ENCODE results near the gene PPME1.

Gene PPME1

GRCh38 chr11:74162681-74163467 is 8.2 kb upstream of the PPME1 start:
- no peak for DNase-seq

DNA sequence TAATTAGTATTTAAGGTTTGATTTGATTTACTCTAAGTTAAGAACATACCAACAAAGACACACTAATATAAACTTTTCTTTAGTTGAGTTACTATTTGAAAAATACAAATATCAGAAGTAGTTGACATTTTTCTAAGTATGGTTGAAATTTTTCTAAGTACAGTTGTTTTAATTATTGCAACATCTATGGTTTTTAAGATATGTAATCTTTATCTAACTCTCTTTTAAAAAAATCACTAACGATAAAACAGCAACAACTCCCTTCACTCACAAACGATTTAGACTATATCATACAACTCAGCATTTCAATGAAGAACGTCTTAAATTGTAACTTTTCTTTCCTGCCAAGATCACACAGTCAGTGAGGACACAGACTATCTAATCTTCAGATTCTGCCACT is 2.3 kb upstream of the PPME1 start:
- DNase-seq: no peak

- peak; percentile 30 for DNase-seq
Observed at GRCh38 chr11:74169738-74170458, 1.2 kb upstream of the PPME1 start.

DNA sequence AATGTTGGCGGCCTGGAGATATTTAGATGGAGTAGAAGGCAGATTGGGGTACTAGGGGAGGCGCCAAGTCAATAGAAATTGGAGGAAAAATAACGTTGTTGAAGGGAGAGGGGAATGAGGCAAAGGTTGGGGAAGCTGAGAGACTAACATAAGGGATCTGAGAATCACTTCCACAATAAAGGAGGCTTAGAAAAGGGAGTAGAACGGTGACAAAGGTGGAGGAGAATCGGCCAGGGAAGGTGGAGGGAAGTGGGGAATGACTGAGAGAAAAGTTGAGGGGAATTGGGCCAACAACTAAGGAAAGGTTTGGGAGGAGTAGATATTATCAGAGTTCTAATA is 510 bp downstream of the PPME1 start:
- DNase-seq: no peak

DNA sequence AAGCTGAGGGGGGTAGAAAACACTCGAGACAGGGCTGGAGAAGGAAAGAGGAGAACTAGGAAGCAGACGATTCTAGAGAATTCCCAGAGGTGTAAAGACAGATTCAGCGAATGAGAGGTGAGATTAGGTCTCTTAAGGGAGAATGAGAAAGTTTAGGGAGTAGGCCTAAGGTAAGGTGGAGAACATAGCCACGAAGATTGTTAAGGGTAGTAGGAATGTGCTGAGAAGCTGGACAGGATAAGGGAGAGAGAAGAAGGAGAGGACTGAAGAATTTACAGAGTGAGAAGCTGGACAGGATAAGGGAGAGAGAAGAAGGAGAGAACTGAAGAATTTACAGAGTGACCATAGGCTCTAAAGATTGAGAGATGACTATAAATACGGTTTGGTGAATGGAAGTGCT is 908 bp downstream of the PPME1 start:
- no peak for DNase-seq

DNA sequence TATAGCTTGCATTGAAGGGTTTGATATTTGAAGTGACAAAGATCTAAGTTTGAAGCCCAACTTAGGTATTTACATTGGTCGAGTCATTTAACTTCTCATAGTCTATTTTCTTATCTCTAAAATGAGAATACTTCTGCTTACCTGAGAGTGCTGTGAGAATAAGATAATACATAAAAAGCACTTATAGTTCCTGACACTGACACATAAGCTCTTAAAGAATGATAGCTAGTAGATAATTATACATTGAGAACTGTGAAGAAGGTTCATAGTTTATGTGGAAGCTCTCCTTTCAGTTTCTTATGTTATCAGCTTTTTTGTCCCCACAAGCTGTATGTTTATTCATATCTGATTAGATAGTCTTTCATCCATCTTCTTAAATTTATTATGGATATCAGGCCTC is 4.8 kb downstream of the PPME1 start:
- no peak for DNase-seq

DNA sequence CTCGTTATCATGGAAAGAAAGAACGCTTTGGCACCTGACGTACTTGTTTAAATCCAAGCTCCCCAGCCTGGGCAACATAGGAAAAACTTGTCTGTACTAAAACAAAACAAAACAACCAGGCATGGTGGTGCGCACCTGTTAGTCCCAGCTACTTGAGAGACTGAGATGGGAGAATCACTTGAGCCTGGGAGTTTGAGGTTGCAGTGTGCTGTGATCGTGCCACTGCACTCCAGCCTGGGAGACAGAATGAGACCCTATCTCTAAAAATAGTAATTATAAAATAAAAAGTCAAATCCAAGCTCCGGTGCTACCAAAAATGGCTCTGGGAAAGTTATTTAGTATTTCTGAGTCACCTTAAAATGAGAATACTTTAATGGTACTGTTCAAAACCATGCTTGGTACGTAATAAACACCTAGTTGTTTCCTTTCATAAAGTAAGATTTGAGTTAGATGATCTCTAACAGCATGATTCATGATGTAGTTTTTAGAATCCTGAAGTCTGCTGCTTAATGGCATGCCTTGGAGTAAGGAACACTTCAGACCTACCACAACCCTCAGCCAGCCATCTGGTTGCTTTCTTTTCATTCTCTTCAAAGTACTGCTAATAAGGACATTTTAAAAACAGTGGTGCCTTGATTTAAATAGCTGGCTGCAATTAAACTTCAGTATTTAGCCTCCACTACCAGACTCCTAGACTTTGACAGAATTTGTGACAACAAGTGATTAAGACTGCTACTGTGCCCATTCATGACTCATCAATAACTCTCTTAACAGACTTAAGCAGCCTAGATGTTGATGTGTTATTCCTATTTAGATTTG is 8.4 kb downstream of the PPME1 start:
- no peak for DNase-seq

DNA sequence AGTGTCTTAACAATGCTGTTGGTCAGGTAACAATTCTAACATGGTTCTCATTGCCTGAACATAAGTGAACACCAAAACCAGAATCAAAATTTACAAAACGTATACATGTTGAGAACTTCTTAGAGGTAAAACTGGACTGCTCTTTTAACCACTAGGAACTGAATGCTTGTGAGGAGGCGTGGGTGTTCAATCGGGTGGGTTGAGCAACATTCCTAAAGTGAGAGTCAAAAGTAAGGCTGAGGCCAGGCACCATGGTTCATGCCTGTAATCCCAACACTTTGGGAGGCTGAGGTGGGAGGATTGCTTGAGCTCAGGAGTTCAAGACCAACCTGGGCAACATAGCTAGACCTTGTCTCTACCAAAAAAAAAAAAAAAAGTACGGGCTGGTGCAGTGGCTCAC is 11.5 kb downstream of the PPME1 start:
- DNase-seq: no peak

DNA sequence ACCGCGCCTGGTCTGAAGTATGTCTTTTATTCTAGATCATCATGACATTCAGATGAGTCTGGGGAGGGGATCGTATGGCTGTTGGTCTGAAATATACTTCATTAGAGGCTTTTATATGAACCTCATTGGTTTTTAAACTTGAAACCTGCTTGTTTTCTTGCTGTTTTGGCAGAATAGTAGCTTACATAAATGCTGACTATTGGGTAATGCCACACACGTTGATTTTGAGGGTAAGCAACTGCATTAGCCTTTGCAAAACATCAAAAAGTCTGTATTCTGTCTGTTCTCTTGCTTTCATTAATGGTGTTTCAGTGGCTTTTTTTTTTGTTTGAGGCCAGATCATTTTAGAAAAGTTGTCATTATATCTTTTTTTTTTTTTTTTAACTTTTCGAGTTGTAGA is 14.2 kb downstream of the PPME1 start:
- no peak for DNase-seq

DNA sequence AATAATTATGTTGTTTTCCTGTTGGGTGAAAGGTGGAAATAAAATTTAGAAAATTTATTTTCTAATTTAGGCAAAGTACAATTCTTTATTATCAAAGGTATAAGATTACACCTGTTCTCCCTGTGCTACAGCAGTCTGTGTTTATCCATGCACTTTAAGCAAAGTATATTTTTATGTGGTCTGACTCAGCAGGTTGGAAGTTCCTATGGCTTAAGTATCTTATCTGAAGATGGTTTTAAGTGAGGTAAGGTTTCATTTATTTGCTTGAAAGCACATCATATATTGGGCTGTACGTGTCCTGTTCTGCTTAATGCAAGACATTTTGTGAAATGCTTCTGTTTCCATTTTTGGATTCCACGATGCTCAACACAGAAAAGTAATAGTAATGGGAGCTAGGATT is 14.6 kb downstream of the PPME1 start:
- DNase-seq: no peak

DNA sequence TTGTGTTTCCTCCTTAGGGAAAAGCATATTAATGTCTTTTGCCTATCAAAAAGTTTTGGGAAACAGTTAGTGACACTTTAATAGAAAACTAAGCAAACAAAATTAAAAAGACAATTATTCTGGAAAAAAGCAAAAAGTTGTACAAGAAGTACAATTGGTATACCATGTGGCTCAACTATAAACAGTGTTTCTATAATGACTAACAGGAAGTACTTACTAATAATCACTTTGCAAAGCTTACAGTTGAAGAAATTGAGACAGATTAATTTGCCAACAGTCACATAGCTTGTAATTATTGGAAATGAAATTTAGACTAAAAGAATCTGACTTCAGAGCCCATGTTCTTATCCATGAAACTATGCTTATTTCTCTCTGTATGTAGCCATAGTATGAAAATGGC is 24.7 kb downstream of the PPME1 start:
- no peak for DNase-seq

DNA sequence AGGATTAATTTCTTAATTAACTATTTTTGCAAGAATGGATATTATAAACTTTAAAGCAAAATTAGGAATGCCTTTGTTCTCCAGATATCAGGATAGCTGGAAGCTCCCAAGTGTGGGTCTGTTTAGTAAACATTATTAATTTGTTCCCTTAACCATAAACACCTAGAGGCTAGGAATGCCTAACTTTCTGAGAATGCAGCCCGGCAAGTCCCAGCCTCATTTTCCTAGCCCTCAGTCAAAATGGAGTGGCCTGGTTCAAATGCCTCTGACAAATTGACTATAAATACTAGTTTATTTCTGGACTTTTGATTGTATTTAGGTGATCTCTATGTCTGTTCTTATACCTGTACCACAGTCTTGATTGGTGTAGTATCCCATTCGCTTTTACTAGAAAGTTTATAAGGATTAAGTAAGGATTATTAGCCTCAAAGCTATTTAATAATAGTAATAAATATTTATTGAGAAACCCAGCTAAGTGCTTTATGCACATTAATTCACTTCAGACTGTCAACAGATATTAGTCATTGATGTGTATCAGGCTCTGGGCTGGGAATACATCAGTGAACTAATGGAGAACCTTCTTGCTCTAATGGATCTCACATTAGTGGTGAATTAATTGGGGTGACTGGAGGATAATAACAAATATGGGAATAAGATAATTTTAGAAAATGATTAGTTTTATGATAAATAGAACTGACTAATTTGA is 25.8 kb downstream of the PPME1 start:
- DNase-seq: no peak

DNA sequence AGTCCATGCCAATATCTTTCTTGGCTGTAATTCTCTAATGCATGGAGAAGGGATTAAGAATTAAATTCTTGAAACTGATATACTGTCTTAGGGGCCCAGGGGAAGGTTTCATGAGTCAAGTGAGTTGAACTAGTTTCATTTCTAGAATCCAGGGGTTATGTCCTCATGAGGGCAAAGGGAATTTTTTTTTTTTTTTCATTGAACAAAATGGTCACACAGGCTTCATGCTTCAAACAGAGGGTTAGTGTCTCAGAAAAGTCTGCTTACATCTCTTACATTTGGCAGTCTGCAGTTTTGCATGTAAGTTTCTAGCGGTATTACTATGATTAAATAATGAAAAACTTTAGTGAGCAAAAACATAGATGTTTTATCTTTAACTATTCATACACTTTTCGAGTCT is 32.9 kb downstream of the PPME1 start:
- peak; percentile 40 for DNase-seq

GRCh38 chr11:74204701-74205100 is 33.6 kb downstream of the PPME1 start:
- no peak for DNase-seq

- DNase-seq: peak; percentile 25
Observed at GRCh38 chr11:74205181-74205580, 34.1 kb downstream of the PPME1 start.

DNA sequence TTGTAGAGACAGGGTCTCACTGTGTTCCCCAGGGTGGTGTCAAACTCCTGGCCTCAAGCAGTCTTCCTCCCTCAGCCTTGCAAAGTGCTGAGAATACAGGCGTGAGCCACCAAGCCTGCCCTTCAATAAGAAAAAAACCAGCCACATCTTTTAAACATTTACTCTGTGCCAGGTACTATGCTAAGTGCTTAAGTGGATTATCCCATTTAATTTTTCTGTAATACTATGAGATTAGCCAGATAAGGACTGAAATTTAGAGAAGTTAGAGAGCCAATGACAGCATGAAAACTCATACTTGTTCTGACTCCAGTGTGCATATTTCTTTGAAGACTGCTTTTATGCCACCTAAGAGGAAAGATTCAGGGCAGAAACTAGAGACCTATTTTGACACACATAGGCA is 35.7 kb downstream of the PPME1 start:
- DNase-seq: peak; percentile 5

DNA sequence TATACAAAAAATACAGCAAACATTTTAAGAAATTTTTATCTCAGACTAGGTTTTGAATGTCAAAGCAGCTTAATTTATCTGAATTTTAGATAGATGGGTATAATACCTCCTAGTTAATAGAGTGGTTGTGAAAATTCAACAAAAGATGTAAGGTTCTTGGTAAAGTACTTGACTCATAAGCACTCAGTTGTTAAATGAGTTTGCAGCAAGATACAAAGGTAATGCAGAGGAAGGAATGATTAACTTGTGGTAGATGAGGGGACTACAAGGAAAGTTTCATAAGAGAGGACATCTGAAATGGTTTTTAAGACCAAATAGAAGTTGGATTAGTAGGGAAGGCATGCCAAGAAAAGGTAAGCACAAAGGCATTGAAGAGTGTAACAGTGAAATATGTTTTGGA is 37.4 kb downstream of the PPME1 start:
- DNase-seq: no peak

GRCh38 chr11:74212533-74212932 is 41.4 kb downstream of the PPME1 start:
- no peak for DNase-seq

DNA sequence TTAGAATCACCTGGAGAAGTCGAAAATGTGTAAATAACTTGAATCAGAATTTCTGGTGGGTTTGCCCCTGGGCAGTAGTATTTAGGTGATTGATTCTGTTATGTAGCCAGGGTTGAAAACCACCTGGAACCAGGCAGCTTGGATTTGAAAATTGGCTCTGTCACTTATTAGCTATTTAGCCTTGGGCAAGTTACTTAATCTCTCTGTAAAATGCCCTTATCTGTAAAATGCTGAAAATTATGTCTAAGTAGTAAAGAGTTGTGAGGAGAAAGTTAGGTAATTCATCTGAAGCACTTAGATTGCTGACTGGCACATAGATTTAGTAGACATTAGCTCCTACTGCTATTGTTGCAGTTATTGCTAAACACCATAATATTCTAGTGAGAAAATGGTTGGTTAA is 49.3 kb downstream of the PPME1 start:
- DNase-seq: peak; percentile 0

DNA sequence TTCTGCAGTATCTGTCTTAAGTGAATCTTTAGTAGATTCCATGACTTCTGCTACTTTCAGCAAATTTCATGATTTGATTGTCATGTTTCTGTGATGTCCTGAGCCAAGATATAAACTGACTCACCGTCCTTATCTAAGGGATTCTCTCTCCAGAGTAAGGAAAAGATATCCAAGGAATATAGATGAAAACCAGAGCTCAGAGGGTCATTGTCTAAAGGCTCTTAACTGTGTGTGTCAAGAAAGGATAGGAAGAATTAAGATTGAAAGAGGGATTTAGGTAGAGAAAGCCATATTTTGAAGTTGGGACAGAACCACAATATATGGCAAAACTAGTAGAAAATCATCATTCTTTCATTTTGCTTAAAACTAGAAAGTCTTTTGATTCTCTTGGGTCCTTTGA is 50.7 kb downstream of the PPME1 start:
- DNase-seq: no peak

DNA sequence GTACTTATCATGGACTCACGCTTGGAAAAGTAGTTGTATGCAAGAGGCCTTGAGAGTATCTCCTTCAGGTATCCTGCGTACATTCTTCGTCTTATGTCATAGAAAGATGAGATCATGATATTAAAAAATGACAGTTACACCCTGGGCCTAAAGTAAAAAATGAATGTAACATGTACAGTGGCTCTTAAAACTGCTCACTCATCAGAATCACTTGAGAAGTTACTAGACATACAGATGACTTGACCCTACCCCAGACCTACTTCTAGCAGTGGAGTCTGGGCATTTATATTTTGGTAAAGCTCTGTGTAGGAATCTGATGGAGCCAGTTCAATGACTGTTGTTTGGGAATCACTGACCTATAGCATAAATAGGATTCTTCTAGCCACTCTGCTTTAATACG is 54.5 kb downstream of the PPME1 start:
- no peak for DNase-seq

DNA sequence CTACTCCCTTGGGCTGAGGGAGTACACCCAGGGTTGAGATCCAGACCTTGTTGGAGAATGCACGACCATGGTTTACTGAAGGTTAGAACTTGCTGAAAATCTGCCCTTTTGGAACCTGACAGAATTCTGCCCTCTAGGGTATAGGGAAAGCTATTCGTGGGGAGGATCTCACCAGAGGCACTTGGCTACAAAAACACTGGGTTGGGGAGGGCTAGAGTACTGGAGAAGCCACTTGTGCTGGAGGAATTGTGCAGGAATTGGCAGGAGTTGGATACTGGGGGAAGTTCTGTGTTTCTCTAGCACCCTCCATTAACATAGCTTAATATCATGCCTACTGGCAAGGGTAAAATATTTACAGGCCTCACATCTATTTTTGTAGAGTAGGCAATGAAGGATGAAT is 55.8 kb downstream of the PPME1 start:
- peak; percentile 1 for DNase-seq

DNA sequence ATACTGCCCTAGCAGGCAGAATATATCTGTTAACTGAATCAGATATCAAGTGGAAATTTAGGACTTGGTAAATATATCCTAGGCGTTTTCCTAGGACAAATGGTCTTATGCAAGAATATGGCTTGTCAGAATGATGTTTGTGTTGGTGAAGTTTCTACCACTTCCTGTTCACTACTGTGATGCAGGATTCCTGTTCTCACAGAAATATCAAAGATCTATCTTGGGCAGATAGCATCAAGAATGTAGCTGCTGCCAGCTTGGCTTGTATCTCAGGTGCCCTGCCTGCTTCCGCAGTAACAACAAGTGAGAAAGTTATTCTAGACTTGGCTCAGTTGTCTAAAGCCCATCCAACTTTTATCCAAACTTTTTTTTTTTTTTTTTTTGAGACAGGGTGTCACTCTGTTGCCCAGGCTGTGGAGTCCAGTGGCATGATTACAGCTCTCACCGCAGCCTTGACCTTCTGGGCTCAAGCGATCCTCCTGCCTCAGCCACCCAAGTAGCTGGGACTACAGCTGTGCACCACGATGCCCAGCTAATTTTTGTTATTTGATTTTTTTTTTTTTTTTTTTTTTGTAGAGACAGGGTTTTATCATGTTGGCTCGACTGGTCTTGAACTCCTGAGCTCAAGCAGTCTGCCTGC is 61.3 kb downstream of the PPME1 start:
- no peak for DNase-seq
